HepG2 (cell line): ENCODE data around the gene CFAP97. TPM values are rescaled to one million over a fixed set of nuclear protein-coding genes. Genes with fewer than 3 reads are reported as not detected.
A peak's percentile ranks its signal among the peaks of the same experiment; 100 is the strongest.
"Not testable (repeated sequence)": the region's sequence is repeated elsewhere in the genome, so short reads cannot be mapped to it uniquely, and the experiment has no call there.

Source experiments
- ATAC-seq: fragments of 200-7000 bp; cut with Tn5 transposase; 3 replicates; pipeline ENCODE4 v1.9.1; 2020; ENCODE audit warnings: mild to moderate bottlenecking, moderate library complexity
- BruUV-seq: library from RNA; stranded (reverse); fragments of 400-500 nt; replicated peaks from 2 replicates; lab custom pipeline; 2021; lab: Mats Ljungman, UMichigan
- CTCF ChIA-PET: fragments of 300-600 bp; formaldehyde crosslinking; extraction: SDS; loops from one replicate; lab custom pipeline; 2021; ENCODE audit warnings: low total read pairs, inconsistent platforms, low intra/inter-chr PET ratio; lab: Yijun Ruan, JAX
- POLR2A ChIA-PET: fragments of 350-600 bp; sonication (Branson Sonifier 250); formaldehyde crosslinking; loops from one replicate; lab custom pipeline; 2020; ENCODE audit warnings: antibody characterized with exemption, inconsistent platforms; lab: Yijun Ruan, JAX
- DNase-seq: peaks from one replicate; pipeline ENCODE4 v3.0.0-alpha.2; 2015; ENCODE audit warnings: low spot score
- FAIRE-seq: peaks from 3 replicates; lab custom pipeline; 2011; peaks lifted over from hg19 to GRCh38; lab: Jason Lieb, UNC
- H2AFZ ChIP-seq: one replicate; pipeline ENCODE4 v1.6.1; 2011; ENCODE audit warnings: low read length, inconsistent platforms
- H3K27ac ChIP-seq: fragments of 300-600 bp; 3 replicates; pipeline ENCODE4 v1.8.0; 2011; ENCODE audit warnings: mixed run types, mild to moderate bottlenecking, mixed read lengths, low read length, inconsistent platforms; ENCODE audit not compliant: insufficient read depth; ENCODE audit errors: extremely low read length
- H3K27me3 ChIP-seq, 2 experiments: fragments of 200-600 bp in 1 of 2; 2 replicates in 1 of 2; 3 replicates in 1 of 2; pipeline versions ENCODE4 v1.6.0 to v1.8.0; 2011; ENCODE audit warnings: low read length in 2 of 2, mild to moderate bottlenecking in 2 of 2, moderate library complexity in 2 of 2, inconsistent platforms in 1 of 2; ENCODE audit not compliant: insufficient read depth in 2 of 2, control insufficient read depth in 1 of 2
- H3K36me3 ChIP-seq, 2 experiments: fragments of 200-600 bp in 1 of 2; replicated peaks in 1 of 2; 2 replicates in 1 of 2; 3 replicates in 1 of 2; pipeline versions ENCODE4 v1.5.1 to v1.8.0; 2011; ENCODE audit warnings: low read length in 2 of 2, inconsistent platforms in 1 of 2; ENCODE audit not compliant: insufficient read depth in 2 of 2, control insufficient read depth in 1 of 2
- H3K4me1 ChIP-seq: 2 replicates; pipeline ENCODE4 v1.5.1; 2012; ENCODE audit warnings: low read length, inconsistent platforms; ENCODE audit not compliant: insufficient read depth
- H3K4me2 ChIP-seq: 2 replicates; pipeline ENCODE4 v1.6.0; 2011; ENCODE audit warnings: low read depth, low read length, inconsistent platforms
- H3K4me3 ChIP-seq, 3 experiments: fragments of 200-600 bp in 1 of 3; sonication (generic), shearing (Covaris generic) in 1 of 3; replicated peaks in 1 of 3; 2 replicates each; pipeline ENCODE4 v1.5.1; 2011 to 2016; ENCODE audit warnings: low read length in 3 of 3, inconsistent platforms in 2 of 3, low read depth in 2 of 3, mild to moderate bottlenecking in 2 of 3, control low read depth in 1 of 3, mixed read lengths in 1 of 3; ENCODE audit not compliant: insufficient read depth in 1 of 3
- H3K79me2 ChIP-seq: one replicate; pipeline ENCODE4 v1.6.1; 2011; ENCODE audit warnings: low read length, inconsistent platforms; ENCODE audit not compliant: insufficient read depth
- H3K9ac ChIP-seq: 2 replicates; pipeline ENCODE4 v1.6.0; 2011; ENCODE audit warnings: mild to moderate bottlenecking, low read depth, low read length, inconsistent platforms; ENCODE audit not compliant: insufficient read depth
- H3K9me3 ChIP-seq: 2 replicates; pipeline ENCODE4 v1.5.1; 2012; ENCODE audit warnings: mild to moderate bottlenecking, low read length
- H4K20me1 ChIP-seq: 2 replicates; pipeline ENCODE4 v1.6.0; 2011; ENCODE audit warnings: inconsistent platforms, mild to moderate bottlenecking, low read length, moderate library complexity; ENCODE audit not compliant: insufficient read depth
- ETV5 ChIP-seq: IDR thresholded peaks from 2 replicates; pipeline ENCODE4 v1.6.1; 2018; ENCODE audit warnings: missing biosample characterization, missing genetic modification reagents, inconsistent platforms, borderline replicate concordance
- FOXA3 ChIP-seq: IDR thresholded peaks from 2 replicates; pipeline ENCODE4 v1.6.1; 2016; ENCODE audit warnings: missing genetic modification reagents, missing compliant biosample characterization
- FOXJ3 ChIP-seq: sonication (generic); formaldehyde crosslinking; IDR thresholded peaks from 2 replicates; pipeline ENCODE4 v1.4.0; 2020; ENCODE audit warnings: missing genetic modification reagents, mild to moderate bottlenecking, borderline replicate concordance
- IRF2 ChIP-seq: IDR thresholded peaks from 2 replicates; pipeline ENCODE4 v1.6.1; 2018; ENCODE audit warnings: missing genetic modification reagents, missing compliant biosample characterization
- ISX ChIP-seq: sonication (generic); formaldehyde crosslinking; conservative IDR thresholded peaks from 2 replicates; pipeline ENCODE4 v1.5.0; 2020; ENCODE audit warnings: missing genetic modification reagents
- MTF1 ChIP-seq: sonication (generic); formaldehyde crosslinking; IDR thresholded peaks from 2 replicates; pipeline ENCODE4 v1.5.0; 2020; ENCODE audit warnings: missing genetic modification reagents
- POLR2AphosphoS2 ChIP-seq: IDR thresholded peaks from 2 replicates; pipeline ENCODE4 v1.6.1; 2011; ENCODE audit warnings: low read depth, low read length, improper control_type of control experiment
- ZFYVE20 ChIP-seq: sonication (generic); formaldehyde crosslinking; IDR thresholded peaks from 2 replicates; pipeline ENCODE4 v1.8.0; 2023; ENCODE audit warnings: low read depth, mild to moderate bottlenecking, moderate library complexity, missing genetic modification reagents, borderline replicate concordance
- WGBS: methylation state at CpG from one replicate; pipeline ENCODE4 v1.1.6; 2017; ENCODE audit warnings: low lambda C conversion rate; 5-methylcytosine and 5-hydroxymethylcytosine counted together
- in situ Hi-C: cut with HindIII; loops from 2 replicates; pipeline ENCODE4 v1.10.0; 2017; ENCODE audit warnings: low pct_unique_long_range_greater_than_20kb; ENCODE audit not compliant: extremely low pct_ligation_motif_present
- intact Hi-C: fragments of 100-400 bp; cut with micrococcal nuclease; formaldehyde crosslinking; loops from one replicate; pipeline ENCODE4 v1.10.0; 2022; ENCODE audit not compliant: unreplicated experiment
- polyA plus RNA-seq, 8 experiments: library from polyadenylated mRNA; depleted of rRNA in 3 of 8; stranded (reverse) in 7 of 8; unstranded in 1 of 8; fragments of >200 nt; fragmentation: Illumina TruSeq in 4 of 8; extraction: Trizol in 4 of 8; gene quantifications; 2 replicates each; pipeline versions ENCODE4 v1.2.1 to v1.2.3, GENCODE V29; 2011 to 2016; ENCODE audit warnings: low read depth in 4 of 8, missing spikeins in 1 of 8, mixed read lengths in 1 of 8; ENCODE audit not compliant: insufficient read depth in 1 of 8
- total RNA-seq, 5 experiments: library from RNA; depleted of rRNA; stranded (reverse); fragments of >200 nt; fragmentation: Illumina TruSeq; extraction: Trizol; gene quantifications; 2 replicates each; pipeline ENCODE4 v1.2.3, GENCODE V29; 2016; ENCODE audit warnings: low read depth in 1 of 5

Gene CFAP97
- total and polyA plus RNA-seq, 2 of the 13 experiments (the other 11 are each of a cell fraction or from before 2014, with no cell fraction given) = 32.1 to 44.4 TPM

- TF ChIP-seq MTF1 (CRISPR knock-in tag) = no peak
- TF ChIP-seq IRF2 (CRISPR knock-in tag) = no peak; the same call in 1 of the 2 replicates
- TF ChIP-seq POLR2AphosphoS2 = no peak
- TF ChIP-seq ETV5 = peak; percentile 99
- 0 out of 2 replicates have a peak, but pooled peaks have one; percentile 58 for TF ChIP-seq ISX (CRISPR knock-in tag)
- no peak for TF ChIP-seq ZFYVE20 (CRISPR knock-in tag)
- peak; percentile 75 for TF ChIP-seq FOXA3 (CRISPR knock-in tag)
- peak; percentile 73; the same call in 1 of the 2 replicates for TF ChIP-seq FOXJ3
Observed at GRCh38 chr4:185201977-185202962, 1.5 kb downstream of the CFAP97 start (continued).

GRCh38 chr4:185198189-185198588 lies 5.6 kb downstream of the CFAP97 start:
- H3K9ac ChIP-seq, H3K27ac ChIP-seq, in situ Hi-C loops, H2AFZ ChIP-seq, FAIRE-seq, DNase-seq, CTCF ChIA-PET, BruUV-seq, H4K20me1 ChIP-seq, intact Hi-C loops, H3K9me3 ChIP-seq, ATAC-seq, H3K27me3 ChIP-seq, H3K4me3 ChIP-seq, H3K4me2 ChIP-seq, H3K36me3 ChIP-seq: not testable (repeated sequence)
- H3K79me2 ChIP-seq = peaks cover 67% of the 10 kb centered on the region
- POLR2A ChIA-PET = interaction anchor here (0.9 kb wide), 1 partner anchor 22 kb away, joined by 4 read pairs; no protein-coding TSS in a partner anchor
- 97% methylated on average over 4 of the region's 4 CpGs for WGBS
- peaks cover 35% of the 10 kb centered on the region for H3K4me1 ChIP-seq
